Measurements from ENCODE around the gene SHB. TPM values are rescaled to one million over a fixed set of nuclear protein-coding genes. Genes with fewer than 3 reads are reported as not detected.
A peak's percentile ranks its signal among the peaks of the same experiment; 100 is the strongest.

SHB gene
- total RNA-seq, 2 donors from 2014 or later = 25.2 to 29.3 TPM

- WGBS, 2 donors = 61 to 68% methylated on average over 4 of the region's 4 CpGs
- peaks cover 67% of the 10 kb centered on the region for H3K4me1 ChIP-seq
- DNase-seq = no peak
- intact Hi-C loops (cut with DNase I) = no loop called here
- H3K4me3 ChIP-seq = no peak overlapping the region
- H3K27ac ChIP-seq = peak overlapping the region; percentile 71 to 79 (median 76)
- ATAC-seq = no peak
- TF ChIP-seq POLR2A (IDR thresholded peaks at IDR 0.05) = no peak
- TF ChIP-seq, protein P1, sequence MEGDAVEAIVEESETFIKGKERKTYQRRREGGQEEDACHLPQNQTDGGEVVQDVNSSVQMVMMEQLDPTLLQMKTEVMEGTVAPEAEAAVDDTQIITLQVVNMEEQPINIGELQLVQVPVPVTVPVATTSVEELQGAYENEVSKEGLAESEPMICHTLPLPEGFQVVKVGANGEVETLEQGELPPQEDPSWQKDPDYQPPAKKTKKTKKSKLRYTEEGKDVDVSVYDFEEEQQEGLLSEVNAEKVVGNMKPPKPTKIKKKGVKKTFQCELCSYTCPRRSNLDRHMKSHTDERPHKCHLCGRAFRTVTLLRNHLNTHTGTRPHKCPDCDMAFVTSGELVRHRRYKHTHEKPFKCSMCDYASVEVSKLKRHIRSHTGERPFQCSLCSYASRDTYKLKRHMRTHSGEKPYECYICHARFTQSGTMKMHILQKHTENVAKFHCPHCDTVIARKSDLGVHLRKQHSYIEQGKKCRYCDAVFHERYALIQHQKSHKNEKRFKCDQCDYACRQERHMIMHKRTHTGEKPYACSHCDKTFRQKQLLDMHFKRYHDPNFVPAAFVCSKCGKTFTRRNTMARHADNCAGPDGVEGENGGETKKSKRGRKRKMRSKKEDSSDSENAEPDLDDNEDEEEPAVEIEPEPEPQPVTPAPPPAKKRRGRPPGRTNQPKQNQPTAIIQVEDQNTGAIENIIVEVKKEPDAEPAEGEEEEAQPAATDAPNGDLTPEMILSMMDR (IDR thresholded peaks at IDR 0.05) = no peak
- no peaks in the 10 kb centered on the region for H3K27me3 ChIP-seq
- no peaks in the 10 kb centered on the region for H3K36me3 ChIP-seq (replicated peaks in 1 of 2; ENCODE audit: insufficient read depth in 1 of 2, low read depth in 2 of 2)
- no peaks in the 10 kb centered on the region for H3K9me3 ChIP-seq
These were observed 37.4 kb downstream of the SHB start for GRCh38 chr9:38031594-38031993.

- intact Hi-C loops (cut with DNase I) = no loop called here
- ATAC-seq (no peak), DNase-seq (no peak)
- TF ChIP-seq, protein P1 (IDR thresholded peaks at IDR 0.05) = no peak
- no peak for TF ChIP-seq POLR2A (IDR thresholded peaks at IDR 0.05)
- Histone ChIP-seq H3K27me3 (no peaks in the 10 kb centered on the region), H3K4me3 (no peak overlapping the region), H3K4me1 (peaks cover 67% of the 10 kb centered on the region), H3K27ac (peak overlapping the region in 1 of 4 donors; percentile 71), H3K9me3 (no peaks in the 10 kb centered on the region), H3K36me3 (replicated peaks in 1 of 2; ENCODE audit: insufficient read depth in 1 of 2, low read depth in 2 of 2) (no peaks in the 10 kb centered on the region)
- WGBS, 2 donors = 95 to 100% methylated on average over 3 of the region's 3 CpGs
These were observed 38.4 kb downstream of the SHB start for GRCh38 chr9:38030658-38031057.

GRCh38 chr9:38029915-38030638 lies 39.0 kb downstream of the SHB start:
- no peak for TF ChIP-seq POLR2A (IDR thresholded peaks at IDR 0.05)
- TF ChIP-seq, protein P1 (IDR thresholded peaks at IDR 0.05) = no peak
- Histone ChIP-seq H3K36me3 (replicated peaks in 1 of 2; ENCODE audit: insufficient read depth in 1 of 2, low read depth in 2 of 2) (no peaks in the 10 kb centered on the region), H3K4me3 (no peak overlapping the region), H3K27ac (peak overlapping the region in 1 of 4 donors; percentile 71), H3K9me3 (no peaks in the 10 kb centered on the region), H3K27me3 (no peaks in the 10 kb centered on the region), H3K4me1 (peaks cover 72% of the 10 kb centered on the region)
- intact Hi-C loops (cut with DNase I) = no loop called here
- ATAC-seq (no peak), DNase-seq (no peak)
- 86 to 87% methylated on average over 9 of the region's 9 CpGs for WGBS, 2 donors

DNA sequence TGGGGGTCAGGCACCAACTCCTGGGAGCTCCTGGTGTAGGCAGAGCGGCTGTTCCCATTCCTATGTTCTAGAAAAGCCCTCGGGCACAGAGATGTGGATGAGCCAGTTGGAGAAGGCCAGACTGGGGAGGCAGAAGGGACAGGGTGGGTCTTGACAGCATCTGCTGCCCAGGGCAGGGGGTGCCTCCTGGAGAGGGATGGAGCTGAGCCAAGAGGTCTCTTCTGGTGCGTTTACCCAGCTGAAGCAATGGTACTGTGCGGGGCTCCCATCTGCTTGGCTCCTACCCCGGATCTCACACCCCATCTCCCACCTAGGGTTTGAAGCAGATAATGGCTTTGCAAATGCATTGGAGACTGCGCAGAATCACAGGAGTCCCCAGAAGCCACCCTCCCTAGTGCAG lies 41.3 kb downstream of the SHB start:
- Histone ChIP-seq H3K27me3 (no peaks in the 10 kb centered on the region), H3K36me3 (replicated peaks in 1 of 2; ENCODE audit: insufficient read depth in 1 of 2, low read depth in 2 of 2) (no peaks in the 10 kb centered on the region), H3K9me3 (no peaks in the 10 kb centered on the region), H3K4me3 (no peak overlapping the region), H3K4me1 (peaks cover 74% of the 10 kb centered on the region), H3K27ac (peak overlapping the region in 1 of 4 donors; percentile 70)
- ATAC-seq (no peak), DNase-seq (no peak)
- no peak for TF ChIP-seq POLR2A (IDR thresholded peaks at IDR 0.05)
- TF ChIP-seq, protein P1 (IDR thresholded peaks at IDR 0.05) = no peak
- intact Hi-C loops (cut with DNase I) = no loop called here
- WGBS, 2 donors = 79 to 88% methylated on average over 6 of the region's 6 CpGs

All from body of pancreas (tissue), 4 donors.